NCI-H1930 (cell line): Measurements from ENCODE around the gene TMIE.
A peak's percentile ranks its signal among the peaks of the same experiment; 100 is the strongest.

Source experiments
- DNase-seq, 2 experiments: peaks; one replicate each; lab custom pipeline; 2025; lab: John Stamatoyannopoulos, UW

TMIE gene

GRCh38 chr3:46701181-46701939, at the start of gene TMIE:
Gene TMIE, plus strand, starts transcription at chr3:46701392. Its CDS starts 96 bp downstream, at chr3:46701488.
- no peak for DNase-seq

- no peak for DNase-seq
Measured at GRCh38 chr3:46655271-46655670, 45.9 kb upstream of the TMIE start.

GRCh38 chr3:46656778-46657556, 44.2 kb upstream of the TMIE start:
- DNase-seq = no peak

- DNase-seq = no peak
Measured at GRCh38 chr3:46659285-46659684, 41.9 kb upstream of the TMIE start.

- no peak for DNase-seq
Measured at GRCh38 chr3:46660003-46660402, 41.2 kb upstream of the TMIE start.

GRCh38 chr3:46660543-46661523, 40.4 kb upstream of the TMIE start:
- DNase-seq = no peak

- no peak for DNase-seq
Measured at GRCh38 chr3:46661776-46662766, 39.1 kb upstream of the TMIE start.

- DNase-seq = no peak
Measured at GRCh38 chr3:46662771-46663551, 38.2 kb upstream of the TMIE start.

GRCh38 chr3:46663591-46664135, 37.5 kb upstream of the TMIE start:
- peak in 1 of 2 experiments; percentile 15 for DNase-seq

GRCh38 chr3:46664188-46664970, 36.8 kb upstream of the TMIE start:
- DNase-seq = no peak

GRCh38 chr3:46664971-46665762, 36.0 kb upstream of the TMIE start:
- DNase-seq = no peak

- no peak for DNase-seq
Measured at GRCh38 chr3:46665763-46666452, 35.3 kb upstream of the TMIE start.

GRCh38 chr3:46666453-46666845, 34.7 kb upstream of the TMIE start:
- no peak for DNase-seq

- no peak for DNase-seq
Measured at GRCh38 chr3:46667061-46667621, 34.1 kb upstream of the TMIE start.

- no peak for DNase-seq
Measured at GRCh38 chr3:46667657-46668056, 33.5 kb upstream of the TMIE start.

- no peak for DNase-seq
Measured at GRCh38 chr3:46668116-46668515, 33.1 kb upstream of the TMIE start.

GRCh38 chr3:46668591-46668990, 32.6 kb upstream of the TMIE start:
- no peak for DNase-seq
